T-helper 1 cell treated with Interleukin-12 subunit alpha and Interleukin-12 subunit beta and Interleukin-4 antibody, amounts not matched to agents 30 ng/mL and 1 ng/mL, for 36 hours (primary cell): Measurements from ENCODE around the gene ODAD2. TPM values are rescaled to one million over a fixed set of nuclear protein-coding genes. Genes with fewer than 3 reads are reported as not detected.

Source experiments
- intact Hi-C: fragments of 100-400 bp; cut with micrococcal nuclease; formaldehyde crosslinking; loops from one replicate; pipeline ENCODE4 v1.15.1; 2024
- total RNA-seq: library from RNA; stranded (reverse); gene quantifications from 2 replicates; pipeline ENCODE4 v1.2.3, GENCODE V29; 2022

Gene ODAD2
- total RNA-seq, 1 donor from 2014 or later, result not detected

GRCh38 chr10:27838901-27839300, 160.0 kb downstream of the ODAD2 start:
- intact Hi-C loops, result no loop called here

- intact Hi-C loops, result no loop called here
Measured at GRCh38 chr10:27838361-27838760, 160.5 kb downstream of the ODAD2 start.

GRCh38 chr10:27834476-27834875, 164.4 kb downstream of the ODAD2 start:
- intact Hi-C loops, result no loop called here

- intact Hi-C loops, result no loop called here
Measured at GRCh38 chr10:27833792-27834191, 165.1 kb downstream of the ODAD2 start.

- intact Hi-C loops, result no loop called here
Measured at GRCh38 chr10:27832826-27833225, 166.1 kb downstream of the ODAD2 start.

GRCh38 chr10:27826369-27826768, 172.5 kb downstream of the ODAD2 start:
- intact Hi-C loops, result no loop called here

- intact Hi-C loops, result no loop called here
Measured at GRCh38 chr10:27822301-27822700, 176.6 kb downstream of the ODAD2 start.

GRCh38 chr10:27820637-27821036, 178.2 kb downstream of the ODAD2 start:
- intact Hi-C loops, result no loop called here

GRCh38 chr10:27819781-27820531, 178.9 kb downstream of the ODAD2 start:
- intact Hi-C loops, result no loop called here

- intact Hi-C loops, result no loop called here
Measured at GRCh38 chr10:27816320-27816719, 182.6 kb downstream of the ODAD2 start.

- intact Hi-C loops, result no loop called here
Measured at GRCh38 chr10:27815846-27816245, 183.0 kb downstream of the ODAD2 start.

GRCh38 chr10:27815261-27815660, 183.6 kb downstream of the ODAD2 start:
- intact Hi-C loops, result no loop called here

- intact Hi-C loops, result no loop called here
Measured at GRCh38 chr10:27805180-27805579, 193.7 kb downstream of the ODAD2 start.

GRCh38 chr10:27804136-27804535, 194.7 kb downstream of the ODAD2 start:
- intact Hi-C loops, result no loop called here

- intact Hi-C loops, result no loop called here
Measured at GRCh38 chr10:27801171-27801785, 197.6 kb downstream of the ODAD2 start.

- intact Hi-C loops, result no loop called here
Measured at GRCh38 chr10:27799046-27799445, 199.8 kb downstream of the ODAD2 start.

GRCh38 chr10:27794157-27794556, 204.7 kb downstream of the ODAD2 start:
- intact Hi-C loops, result no loop called here

GRCh38 chr10:27792216-27792615, 206.7 kb downstream of the ODAD2 start:
- intact Hi-C loops, result no loop called here

- intact Hi-C loops, result no loop called here
Measured at GRCh38 chr10:27784272-27784671, 214.6 kb downstream of the ODAD2 start.

GRCh38 chr10:27783660-27784059, 215.2 kb downstream of the ODAD2 start:
- intact Hi-C loops, result loop anchor here (1.0 kb wide), 2 partner anchors 396 to 459 kb away; no protein-coding TSS in a partner anchor

- intact Hi-C loops, result no loop called here
Measured at GRCh38 chr10:27779462-27780015, 219.3 kb downstream of the ODAD2 start.

- intact Hi-C loops, result no loop called here
Measured at GRCh38 chr10:27774831-27775230, 224.0 kb downstream of the ODAD2 start.

GRCh38 chr10:27771231-27771630, 227.6 kb downstream of the ODAD2 start:
- intact Hi-C loops, result no loop called here
